ENCODE data around the gene MCFD2.

Gene MCFD2

DNA sequence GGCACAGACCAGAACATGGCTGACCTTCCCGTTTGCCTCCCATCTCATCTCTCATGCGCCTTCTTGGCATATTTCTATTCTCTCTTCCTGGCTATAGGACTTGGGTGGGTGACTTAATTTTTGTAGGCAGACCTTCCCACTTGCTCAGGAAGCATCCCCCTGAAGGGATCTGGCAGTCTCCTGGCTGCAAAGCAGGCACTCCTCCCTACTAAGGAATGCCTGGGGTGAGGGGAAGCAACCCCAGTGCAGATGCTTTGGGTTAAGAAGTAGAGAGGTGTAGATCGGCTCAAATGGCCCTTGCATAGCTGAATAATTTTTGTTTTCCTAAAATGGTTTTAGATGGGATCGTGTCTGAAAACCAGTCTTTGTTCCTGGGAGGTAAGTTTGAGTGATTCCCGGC, 17.6 kb downstream of the MCFD2 start:
- Histone ChIP-seq H3K4me3 (replicated peaks; ENCODE audit: insufficient read depth, low read length) (no peak overlapping the region), H3K27ac (replicated peaks) (no peak overlapping the region), H3K27me3 (ENCODE audit: insufficient read depth, poor library complexity, severe bottlenecking) (no peaks in the 10 kb centered on the region)
- TF ChIP-seq SPI1 (IDR thresholded peaks at IDR 0.05; ENCODE audit: borderline replicate concordance, low read depth): no peak
- TF ChIP-seq POLR2AphosphoS5 (IDR thresholded peaks at IDR 0.05; ENCODE audit: low read depth): no peak
- no peak for TF ChIP-seq GABPA (IDR thresholded peaks at IDR 0.05; ENCODE audit: low read depth)
- TF ChIP-seq, protein P1, sequence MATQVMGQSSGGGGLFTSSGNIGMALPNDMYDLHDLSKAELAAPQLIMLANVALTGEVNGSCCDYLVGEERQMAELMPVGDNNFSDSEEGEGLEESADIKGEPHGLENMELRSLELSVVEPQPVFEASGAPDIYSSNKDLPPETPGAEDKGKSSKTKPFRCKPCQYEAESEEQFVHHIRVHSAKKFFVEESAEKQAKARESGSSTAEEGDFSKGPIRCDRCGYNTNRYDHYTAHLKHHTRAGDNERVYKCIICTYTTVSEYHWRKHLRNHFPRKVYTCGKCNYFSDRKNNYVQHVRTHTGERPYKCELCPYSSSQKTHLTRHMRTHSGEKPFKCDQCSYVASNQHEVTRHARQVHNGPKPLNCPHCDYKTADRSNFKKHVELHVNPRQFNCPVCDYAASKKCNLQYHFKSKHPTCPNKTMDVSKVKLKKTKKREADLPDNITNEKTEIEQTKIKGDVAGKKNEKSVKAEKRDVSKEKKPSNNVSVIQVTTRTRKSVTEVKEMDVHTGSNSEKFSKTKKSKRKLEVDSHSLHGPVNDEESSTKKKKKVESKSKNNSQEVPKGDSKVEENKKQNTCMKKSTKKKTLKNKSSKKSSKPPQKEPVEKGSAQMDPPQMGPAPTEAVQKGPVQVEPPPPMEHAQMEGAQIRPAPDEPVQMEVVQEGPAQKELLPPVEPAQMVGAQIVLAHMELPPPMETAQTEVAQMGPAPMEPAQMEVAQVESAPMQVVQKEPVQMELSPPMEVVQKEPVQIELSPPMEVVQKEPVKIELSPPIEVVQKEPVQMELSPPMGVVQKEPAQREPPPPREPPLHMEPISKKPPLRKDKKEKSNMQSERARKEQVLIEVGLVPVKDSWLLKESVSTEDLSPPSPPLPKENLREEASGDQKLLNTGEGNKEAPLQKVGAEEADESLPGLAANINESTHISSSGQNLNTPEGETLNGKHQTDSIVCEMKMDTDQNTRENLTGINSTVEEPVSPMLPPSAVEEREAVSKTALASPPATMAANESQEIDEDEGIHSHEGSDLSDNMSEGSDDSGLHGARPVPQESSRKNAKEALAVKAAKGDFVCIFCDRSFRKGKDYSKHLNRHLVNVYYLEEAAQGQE (IDR thresholded peaks at IDR 0.05; ENCODE audit: insufficient replicate concordance, low read depth): no peak
- TF ChIP-seq, protein P2, sequence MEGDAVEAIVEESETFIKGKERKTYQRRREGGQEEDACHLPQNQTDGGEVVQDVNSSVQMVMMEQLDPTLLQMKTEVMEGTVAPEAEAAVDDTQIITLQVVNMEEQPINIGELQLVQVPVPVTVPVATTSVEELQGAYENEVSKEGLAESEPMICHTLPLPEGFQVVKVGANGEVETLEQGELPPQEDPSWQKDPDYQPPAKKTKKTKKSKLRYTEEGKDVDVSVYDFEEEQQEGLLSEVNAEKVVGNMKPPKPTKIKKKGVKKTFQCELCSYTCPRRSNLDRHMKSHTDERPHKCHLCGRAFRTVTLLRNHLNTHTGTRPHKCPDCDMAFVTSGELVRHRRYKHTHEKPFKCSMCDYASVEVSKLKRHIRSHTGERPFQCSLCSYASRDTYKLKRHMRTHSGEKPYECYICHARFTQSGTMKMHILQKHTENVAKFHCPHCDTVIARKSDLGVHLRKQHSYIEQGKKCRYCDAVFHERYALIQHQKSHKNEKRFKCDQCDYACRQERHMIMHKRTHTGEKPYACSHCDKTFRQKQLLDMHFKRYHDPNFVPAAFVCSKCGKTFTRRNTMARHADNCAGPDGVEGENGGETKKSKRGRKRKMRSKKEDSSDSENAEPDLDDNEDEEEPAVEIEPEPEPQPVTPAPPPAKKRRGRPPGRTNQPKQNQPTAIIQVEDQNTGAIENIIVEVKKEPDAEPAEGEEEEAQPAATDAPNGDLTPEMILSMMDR (IDR thresholded peaks at IDR 0.05; ENCODE audit: insufficient read depth, low read length): no peak
- no peak for DNase-seq (ENCODE audit: low read depth in 1 of 2, low spot score in 1 of 2)

DNA sequence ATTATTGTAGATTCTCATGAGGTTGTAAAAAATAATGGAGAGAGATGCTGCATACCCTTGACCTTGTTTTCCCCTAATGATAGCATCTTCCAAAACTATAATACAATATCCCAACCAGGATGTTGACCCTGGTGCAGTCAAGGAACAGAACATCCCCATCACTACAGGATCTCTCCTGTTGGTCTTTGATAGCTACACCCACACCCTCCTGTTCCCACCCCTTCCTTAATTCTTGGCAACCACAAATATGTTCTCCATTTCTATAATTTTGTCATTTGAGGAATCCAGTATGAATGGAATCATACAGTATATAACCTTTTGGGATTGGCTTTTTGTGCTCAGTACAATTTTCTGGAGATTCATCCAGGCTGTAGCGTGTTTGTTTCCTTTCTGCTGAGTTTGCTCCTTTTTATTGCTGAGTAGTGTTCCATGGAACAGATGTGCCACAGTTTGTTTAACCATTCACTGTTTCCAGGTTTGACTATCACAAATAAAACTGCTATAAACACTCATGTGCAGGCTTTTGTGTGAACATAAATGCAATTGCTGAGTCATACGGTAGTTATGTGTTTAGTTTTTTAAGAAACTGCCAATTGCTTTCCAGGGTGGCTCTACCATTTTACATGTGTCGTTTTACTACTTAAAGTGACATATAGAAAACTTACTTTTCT, 22.2 kb downstream of the MCFD2 start:
- Histone ChIP-seq H3K4me3 (replicated peaks; ENCODE audit: insufficient read depth, low read length) (no peak overlapping the region), H3K27me3 (ENCODE audit: insufficient read depth, poor library complexity, severe bottlenecking) (no peaks in the 10 kb centered on the region), H3K27ac (replicated peaks) (no peak overlapping the region)
- TF ChIP-seq, protein P2 (IDR thresholded peaks at IDR 0.05; ENCODE audit: insufficient read depth, low read length): no peak
- TF ChIP-seq, protein P1 (IDR thresholded peaks at IDR 0.05; ENCODE audit: insufficient replicate concordance, low read depth): no peak
- no peak for TF ChIP-seq GABPA (IDR thresholded peaks at IDR 0.05; ENCODE audit: low read depth)
- no peak for TF ChIP-seq SPI1 (IDR thresholded peaks at IDR 0.05; ENCODE audit: borderline replicate concordance, low read depth)
- no peak for TF ChIP-seq POLR2AphosphoS5 (IDR thresholded peaks at IDR 0.05; ENCODE audit: low read depth)
- no peak for DNase-seq (ENCODE audit: low read depth in 1 of 2, low spot score in 1 of 2)

DNA sequence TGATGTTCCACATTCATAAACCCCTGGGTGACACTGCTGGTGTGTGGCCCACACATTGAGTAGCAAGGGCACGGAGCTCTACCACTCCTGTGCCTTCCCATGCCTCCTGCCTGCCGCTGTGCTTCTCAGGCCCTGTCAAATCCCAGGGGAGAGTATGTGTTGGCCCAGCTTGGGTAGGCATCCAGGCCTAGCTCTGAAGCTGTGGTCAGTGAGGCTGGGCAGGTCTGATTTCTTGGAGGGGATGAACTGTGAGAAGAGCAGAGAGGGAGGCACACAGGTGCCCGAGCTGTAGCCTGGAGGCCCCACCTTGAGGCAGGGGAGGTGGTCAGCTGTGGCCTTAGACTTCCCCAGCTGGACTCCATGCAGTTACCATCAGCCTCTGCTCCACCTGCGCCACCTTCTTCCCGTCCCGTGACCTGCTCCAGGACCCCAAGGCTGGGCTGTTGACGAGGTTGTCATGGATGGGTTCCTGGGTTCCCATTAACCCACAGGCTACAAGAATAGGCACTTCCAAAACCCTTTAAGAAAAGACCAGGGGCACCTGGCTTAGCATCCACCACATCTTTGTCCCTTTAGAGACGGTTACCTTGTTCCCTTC, 23.6 kb downstream of the MCFD2 start:
- H3K27me3 ChIP-seq (ENCODE audit: insufficient read depth, poor library complexity, severe bottlenecking): no peaks in the 10 kb centered on the region
- DNase-seq (ENCODE audit: low read depth in 1 of 2, low spot score in 1 of 2): no peak
- TF ChIP-seq GABPA (IDR thresholded peaks at IDR 0.05; ENCODE audit: low read depth) (no peak), POLR2AphosphoS5 (IDR thresholded peaks at IDR 0.05; ENCODE audit: low read depth) (no peak), SPI1 (IDR thresholded peaks at IDR 0.05; ENCODE audit: borderline replicate concordance, low read depth) (no peak)
- TF ChIP-seq, protein P1 (IDR thresholded peaks at IDR 0.05; ENCODE audit: insufficient replicate concordance, low read depth): no peak
- TF ChIP-seq, protein P2 (IDR thresholded peaks at IDR 0.05; ENCODE audit: insufficient read depth, low read length): no peak
- no peak overlapping the region for H3K4me3 ChIP-seq (replicated peaks; ENCODE audit: insufficient read depth, low read length)
- H3K27ac ChIP-seq (replicated peaks): no peak overlapping the region

Measured in HL-60 (cell line).